HepG2 (cell line): Measurements from ENCODE around the gene HECTD3. TPM values are rescaled to one million over a fixed set of nuclear protein-coding genes. Genes with fewer than 3 reads are reported as not detected.
A peak's percentile ranks its signal among the peaks of the same experiment; 100 is the strongest.

Experiments used
- CSRNP1 ChIP-seq: sonication (generic); formaldehyde crosslinking; IDR thresholded peaks from 2 replicates; pipeline ENCODE4 v1.8.1; 2023; ENCODE audit warnings: mild to moderate bottlenecking, missing genetic modification reagents
- KDM5A ChIP-seq: fragments of 200-600 bp; sonication (generic); IDR thresholded peaks from 2 replicates; pipeline ENCODE4 v1.7.0; 2018; ENCODE audit warnings: antibody characterized with exemption, mild to moderate bottlenecking, low read length, borderline replicate concordance
- KLF6 ChIP-seq: IDR thresholded peaks from 2 replicates; pipeline ENCODE4 v1.8.0; 2016; ENCODE audit warnings: missing biosample characterization, missing genetic modification reagents
- ONECUT2 ChIP-seq: sonication (generic); formaldehyde crosslinking; IDR thresholded peaks from 2 replicates; pipeline ENCODE4 v1.4.0; 2020; ENCODE audit warnings: missing genetic modification reagents
- PAF1 ChIP-seq: IDR thresholded peaks from 2 replicates; pipeline ENCODE4 v1.6.1; 2016; ENCODE audit warnings: missing genetic modification reagents, missing compliant biosample characterization
- PITX1 ChIP-seq: sonication (generic); formaldehyde crosslinking; IDR thresholded peaks from 2 replicates; pipeline ENCODE4 v1.5.1; 2020; ENCODE audit warnings: mild to moderate bottlenecking, missing genetic modification reagents
- PRPF4 ChIP-seq: fragments of 200-400 bp; formaldehyde crosslinking; IDR thresholded peaks from 2 replicates; pipeline ENCODE4 v1.6.1; 2016; ENCODE audit warnings: low read length, low read depth; ENCODE audit not compliant: poor library complexity, severe bottlenecking
- RARG ChIP-seq: sonication (generic); formaldehyde crosslinking; IDR thresholded peaks from 2 replicates; pipeline ENCODE4 v1.4.0; 2020; ENCODE audit warnings: low read depth, mild to moderate bottlenecking, missing genetic modification reagents
- SCMH1 ChIP-seq: sonication (generic); formaldehyde crosslinking; IDR thresholded peaks from 2 replicates; pipeline ENCODE4 v1.9.0; 2021; ENCODE audit warnings: missing genetic modification reagents, mild to moderate bottlenecking, borderline replicate concordance
- SMAD3 ChIP-seq: sonication (generic); formaldehyde crosslinking; IDR thresholded peaks from 2 replicates; pipeline ENCODE4 v1.4.0; 2020; ENCODE audit warnings: missing genetic modification reagents
- TRIM24 ChIP-seq: sonication (generic); formaldehyde crosslinking; IDR thresholded peaks from 2 replicates; pipeline ENCODE4 v1.8.0; 2022; ENCODE audit warnings: mild to moderate bottlenecking, missing genetic modification reagents
- XRCC5 ChIP-seq: fragments of 200-400 bp; formaldehyde crosslinking; optimal IDR thresholded peaks from 2 replicates; pipeline ENCODE3; 2017; ENCODE audit warnings: mild to moderate bottlenecking, low read length
- ZNF503 ChIP-seq: sonication (generic); formaldehyde crosslinking; IDR thresholded peaks from 2 replicates; pipeline ENCODE4 v1.4.0; 2020; ENCODE audit warnings: missing genetic modification reagents
- ZXDC ChIP-seq: sonication (generic); formaldehyde crosslinking; IDR thresholded peaks from 2 replicates; pipeline ENCODE4 v1.5.0; 2020; ENCODE audit warnings: mild to moderate bottlenecking, missing genetic modification reagents
- polyA plus RNA-seq, 8 experiments: library from polyadenylated mRNA; depleted of rRNA in 3 of 8; stranded (reverse) in 7 of 8; unstranded in 1 of 8; fragments of >200 nt; fragmentation: Illumina TruSeq in 4 of 8; extraction: Trizol in 4 of 8; gene quantifications; 2 replicates each; pipeline versions ENCODE4 v1.2.1 to v1.2.3, GENCODE V29; 2011 to 2016; ENCODE audit warnings: low read depth in 4 of 8, missing spikeins in 1 of 8, mixed read lengths in 1 of 8; ENCODE audit not compliant: insufficient read depth in 1 of 8
- total RNA-seq, 5 experiments: library from RNA; depleted of rRNA; stranded (reverse); fragments of >200 nt; fragmentation: Illumina TruSeq; extraction: Trizol; gene quantifications; 2 replicates each; pipeline ENCODE4 v1.2.3, GENCODE V29; 2016; ENCODE audit warnings: low read depth in 1 of 5
- TF ChIP-seq, protein P1 (sequence below): sonication (generic); formaldehyde crosslinking; conservative IDR thresholded peaks from 2 replicates; pipeline ENCODE4 v1.5.0; 2020; ENCODE audit warnings: missing genetic modification reagents
- TF ChIP-seq, protein P2 (sequence below): sonication (generic); formaldehyde crosslinking; IDR thresholded peaks from 2 replicates; pipeline ENCODE4 v1.9.0; 2021; ENCODE audit warnings: missing genetic modification reagents, mild to moderate bottlenecking, borderline replicate concordance
- TF ChIP-seq, protein P3 (sequence below): conservative IDR thresholded peaks from 2 replicates; pipeline ENCODE4 v1.6.1; 2018; ENCODE audit warnings: missing genetic modification reagents

The HECTD3 gene
- total and polyA plus RNA-seq, 2 of the 13 experiments (the other 11 are each of a cell fraction or from before 2014, with no cell fraction given) = 18.6 to 24.5 TPM

- TF ChIP-seq ZNF503 (CRISPR knock-in tag) (no peak), ONECUT2 (no peak), KDM5A (no peak), CSRNP1 (CRISPR knock-in tag) (no peak), PAF1 (CRISPR knock-in tag) (no peak), SCMH1 (CRISPR knock-in tag) (no peak), SMAD3 (CRISPR knock-in tag) (no peak), TRIM24 (CRISPR knock-in tag) (no peak), RARG (CRISPR knock-in tag) (no peak), KLF6 (CRISPR knock-in tag) (peak; percentile 10; the same call in 1 of the 2 replicates), PITX1 (CRISPR knock-in tag) (peak; percentile 47; the same call in 1 of the 2 replicates), ZXDC (CRISPR knock-in tag) (no peak), PRPF4 (no peak), XRCC5 (peak; percentile 55)
- TF ChIP-seq, protein P1, sequence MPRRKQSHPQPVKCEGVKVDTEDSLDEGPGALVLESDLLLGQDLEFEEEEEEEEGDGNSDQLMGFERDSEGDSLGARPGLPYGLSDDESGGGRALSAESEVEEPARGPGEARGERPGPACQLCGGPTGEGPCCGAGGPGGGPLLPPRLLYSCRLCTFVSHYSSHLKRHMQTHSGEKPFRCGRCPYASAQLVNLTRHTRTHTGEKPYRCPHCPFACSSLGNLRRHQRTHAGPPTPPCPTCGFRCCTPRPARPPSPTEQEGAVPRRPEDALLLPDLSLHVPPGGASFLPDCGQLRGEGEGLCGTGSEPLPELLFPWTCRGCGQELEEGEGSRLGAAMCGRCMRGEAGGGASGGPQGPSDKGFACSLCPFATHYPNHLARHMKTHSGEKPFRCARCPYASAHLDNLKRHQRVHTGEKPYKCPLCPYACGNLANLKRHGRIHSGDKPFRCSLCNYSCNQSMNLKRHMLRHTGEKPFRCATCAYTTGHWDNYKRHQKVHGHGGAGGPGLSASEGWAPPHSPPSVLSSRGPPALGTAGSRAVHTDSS (CRISPR knock-in tag) = no peak
- TF ChIP-seq, protein P2, sequence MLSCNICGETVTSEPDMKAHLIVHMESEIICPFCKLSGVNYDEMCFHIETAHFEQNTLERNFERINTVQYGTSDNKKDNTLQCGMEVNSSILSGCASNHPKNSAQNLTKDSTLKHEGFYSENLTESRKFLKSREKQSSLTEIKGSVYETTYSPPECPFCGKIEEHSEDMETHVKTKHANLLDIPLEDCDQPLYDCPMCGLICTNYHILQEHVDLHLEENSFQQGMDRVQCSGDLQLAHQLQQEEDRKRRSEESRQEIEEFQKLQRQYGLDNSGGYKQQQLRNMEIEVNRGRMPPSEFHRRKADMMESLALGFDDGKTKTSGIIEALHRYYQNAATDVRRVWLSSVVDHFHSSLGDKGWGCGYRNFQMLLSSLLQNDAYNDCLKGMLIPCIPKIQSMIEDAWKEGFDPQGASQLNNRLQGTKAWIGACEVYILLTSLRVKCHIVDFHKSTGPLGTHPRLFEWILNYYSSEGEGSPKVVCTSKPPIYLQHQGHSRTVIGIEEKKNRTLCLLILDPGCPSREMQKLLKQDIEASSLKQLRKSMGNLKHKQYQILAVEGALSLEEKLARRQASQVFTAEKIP (CRISPR knock-in tag) = no peak
- TF ChIP-seq, protein P3, sequence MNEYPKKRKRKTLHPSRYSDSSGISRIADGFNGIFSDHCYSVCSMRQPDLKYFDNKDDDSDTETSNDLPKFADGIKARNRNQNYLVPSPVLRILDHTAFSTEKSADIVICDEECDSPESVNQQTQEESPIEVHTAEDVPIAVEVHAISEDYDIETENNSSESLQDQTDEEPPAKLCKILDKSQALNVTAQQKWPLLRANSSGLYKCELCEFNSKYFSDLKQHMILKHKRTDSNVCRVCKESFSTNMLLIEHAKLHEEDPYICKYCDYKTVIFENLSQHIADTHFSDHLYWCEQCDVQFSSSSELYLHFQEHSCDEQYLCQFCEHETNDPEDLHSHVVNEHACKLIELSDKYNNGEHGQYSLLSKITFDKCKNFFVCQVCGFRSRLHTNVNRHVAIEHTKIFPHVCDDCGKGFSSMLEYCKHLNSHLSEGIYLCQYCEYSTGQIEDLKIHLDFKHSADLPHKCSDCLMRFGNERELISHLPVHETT = no peak
Measured at GRCh38 chr1:45010855-45011811, at the start of gene HECTD3 (continued).
